CD4-positive, alpha-beta T cell treated with Interleukin-17A for 1 hour (primary cell): ENCODE data around the gene SLAIN2.
A peak's percentile ranks its signal among the peaks of the same experiment; 100 is the strongest.
"Not testable (repeated sequence)": the region's sequence is repeated elsewhere in the genome, so short reads cannot be mapped to it uniquely, and the experiment has no call there.

Source experiments
- DNase-seq: peaks from one replicate; pipeline ENCODE4 v3.0.0-alpha.2; 2020

The SLAIN2 gene

DNA sequence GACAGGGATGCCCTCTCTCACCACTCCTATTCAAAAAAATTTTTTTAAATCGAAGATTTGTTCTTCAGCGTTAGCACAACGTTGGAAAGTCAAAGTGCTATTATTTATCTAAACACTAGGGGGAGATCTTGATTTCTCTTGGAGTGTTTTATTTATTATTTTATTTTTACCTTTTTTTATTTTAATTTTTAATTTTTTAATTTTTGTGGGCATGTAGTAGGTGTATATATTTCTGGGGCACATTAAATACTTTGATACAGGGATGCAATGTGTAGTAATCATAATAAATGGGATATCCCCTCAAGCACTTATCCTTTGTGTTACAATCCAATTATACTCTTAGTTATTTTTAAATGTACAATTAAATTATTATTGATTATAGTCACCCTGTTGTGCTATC, 104.4 kb downstream of the SLAIN2 start:
- DNase-seq: peak; percentile 33

DNA sequence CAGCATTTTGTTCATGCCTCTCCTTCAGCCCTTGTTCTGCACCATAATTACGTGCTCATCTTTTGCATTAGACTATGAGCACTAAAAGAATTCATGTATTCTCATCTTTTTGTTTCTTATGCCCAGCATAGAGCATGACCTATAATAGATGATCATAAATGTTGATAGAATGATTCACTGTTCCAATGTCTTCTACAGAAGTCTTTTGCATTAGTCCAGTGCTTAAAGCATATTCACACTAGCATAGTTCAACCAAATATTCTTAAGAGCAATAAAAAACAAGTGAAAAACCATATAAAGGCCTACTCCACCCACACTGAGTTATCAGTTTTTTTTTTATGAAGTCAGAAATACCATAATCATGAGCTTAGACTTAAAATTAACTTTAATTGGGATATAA, 105.3 kb downstream of the SLAIN2 start:
- DNase-seq: no peak

DNA sequence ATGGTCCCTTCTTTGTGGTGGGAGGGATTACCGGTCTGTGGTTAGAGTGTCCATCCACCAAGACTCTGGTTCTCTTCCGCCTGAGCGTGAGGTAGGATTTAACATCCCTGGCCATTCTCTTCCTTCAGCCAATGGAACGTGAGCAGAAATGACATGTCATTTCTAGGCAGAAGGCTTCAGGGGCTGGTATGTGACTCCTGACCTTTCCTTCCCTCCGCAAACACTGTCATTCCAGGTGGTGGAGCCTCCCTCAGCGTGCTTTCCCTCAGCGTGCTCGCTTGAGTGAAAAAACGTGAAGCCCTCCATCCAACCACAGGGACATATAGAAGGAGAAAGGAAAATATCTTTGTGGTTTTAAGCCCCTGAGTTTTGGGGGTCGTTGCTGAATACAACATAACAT, 107.8 kb downstream of the SLAIN2 start:
- DNase-seq: no peak

DNA sequence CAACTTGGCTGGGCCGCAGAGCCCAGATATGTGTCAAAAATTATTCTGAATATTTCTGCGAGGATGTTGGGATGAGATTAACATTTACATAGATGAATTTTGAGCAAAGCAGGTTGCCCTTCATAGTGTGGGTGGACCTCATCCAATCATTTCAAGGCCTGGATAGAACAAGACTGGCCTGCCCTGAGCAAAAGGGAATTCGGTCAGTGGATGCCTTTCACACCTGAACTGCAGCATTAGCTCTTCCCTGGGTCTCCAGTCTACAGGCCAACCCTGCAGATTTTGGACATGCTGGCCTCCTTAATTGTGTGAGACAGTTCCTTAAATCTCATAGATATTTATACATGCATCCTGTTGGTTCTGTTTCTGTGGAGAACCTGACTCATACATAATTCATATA, 109.4 kb downstream of the SLAIN2 start:
- no peak for DNase-seq

DNA sequence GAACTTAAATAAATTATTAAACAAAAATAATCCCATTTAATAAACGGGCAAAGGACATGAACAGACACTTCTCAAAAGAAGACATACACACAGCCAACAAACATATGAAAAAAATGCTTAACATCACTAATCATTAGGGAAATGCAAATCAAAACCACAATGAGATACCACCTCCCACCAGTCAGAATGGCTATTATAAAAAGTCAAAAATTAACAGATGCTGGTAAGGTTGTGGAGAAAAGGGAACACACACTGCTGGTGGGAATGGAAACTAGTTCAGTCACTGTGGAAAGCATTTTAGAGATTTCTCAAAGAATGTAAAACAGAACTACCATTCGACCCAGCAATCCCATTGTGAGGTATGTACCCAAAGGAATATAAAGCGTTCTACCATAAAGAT, 110.3 kb downstream of the SLAIN2 start:
- DNase-seq: not testable (repeated sequence)

DNA sequence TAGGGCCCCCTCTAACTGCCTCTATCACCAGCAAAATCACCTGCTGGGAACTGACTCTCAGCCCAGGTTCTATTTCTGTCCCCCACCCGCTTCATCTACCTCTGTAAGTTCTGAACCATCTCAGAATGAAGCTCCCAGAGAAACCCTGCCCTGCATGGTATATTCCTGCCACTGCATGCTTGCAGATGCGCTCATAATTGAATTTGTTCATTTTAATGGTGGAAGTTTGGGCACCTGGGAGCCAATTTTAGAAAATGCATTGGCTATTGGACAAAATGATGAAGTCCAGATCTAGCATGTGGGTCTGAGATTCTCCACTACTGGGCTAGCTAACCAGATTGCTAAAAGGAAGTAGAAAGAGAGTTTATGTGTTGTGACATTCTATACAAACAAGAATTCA, 113.3 kb downstream of the SLAIN2 start:
- DNase-seq: no peak

DNA sequence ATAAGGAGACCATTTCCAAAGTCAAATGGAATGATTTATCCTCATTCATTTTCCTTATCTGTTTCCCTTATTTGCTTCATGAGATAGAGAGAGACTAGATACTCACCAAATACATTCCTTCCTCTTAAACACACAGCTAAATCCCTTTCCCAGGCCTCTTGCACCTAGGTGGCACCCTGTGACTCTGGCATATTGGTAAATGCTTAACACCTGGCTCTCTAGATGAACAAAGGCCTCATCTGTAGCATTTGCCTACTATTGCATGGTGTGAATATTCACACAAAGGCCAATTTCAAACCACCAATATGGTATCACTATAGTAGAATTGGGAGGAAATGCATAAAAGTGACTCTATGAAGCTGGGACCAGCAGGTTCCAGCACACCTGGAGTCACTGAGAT, 119.7 kb downstream of the SLAIN2 start:
- no peak for DNase-seq

DNA sequence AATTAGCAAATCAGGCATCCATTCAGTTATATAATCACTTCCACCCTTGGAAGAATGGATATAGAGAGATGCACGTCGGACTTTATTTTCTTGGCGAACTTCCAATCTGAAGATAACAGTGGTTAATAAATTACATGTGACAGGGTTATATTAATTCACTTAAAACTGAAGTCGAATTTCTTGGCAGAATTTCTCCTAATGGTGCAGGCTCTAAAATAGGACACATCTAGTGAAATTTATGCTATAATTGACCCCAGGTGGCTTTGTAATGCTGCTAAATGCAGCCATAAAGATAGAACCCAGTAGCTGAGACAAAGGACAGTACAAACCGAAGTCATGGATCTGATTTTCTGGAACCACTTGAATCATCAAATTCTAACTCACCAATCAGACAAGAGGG, 121.0 kb downstream of the SLAIN2 start:
- no peak for DNase-seq

DNA sequence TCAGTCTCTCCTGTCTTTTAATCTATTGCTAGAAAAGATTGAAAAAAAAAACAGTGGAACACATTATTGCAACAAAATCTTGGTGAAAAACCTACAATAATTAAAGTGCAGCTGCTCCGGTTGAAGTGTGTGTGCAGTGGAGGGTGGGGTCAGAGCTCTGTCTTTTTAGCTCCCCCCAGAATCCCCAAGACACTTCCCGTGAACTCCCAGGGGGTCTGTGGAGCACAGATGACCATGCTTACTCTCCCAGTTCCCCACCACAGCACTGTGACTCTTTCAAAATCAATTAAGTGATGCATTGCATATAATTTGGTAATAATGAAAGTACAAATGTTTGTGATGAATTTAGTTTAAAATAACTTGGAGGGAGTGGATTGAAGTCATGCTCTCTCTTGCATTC, 126.1 kb downstream of the SLAIN2 start:
- no peak for DNase-seq

DNA sequence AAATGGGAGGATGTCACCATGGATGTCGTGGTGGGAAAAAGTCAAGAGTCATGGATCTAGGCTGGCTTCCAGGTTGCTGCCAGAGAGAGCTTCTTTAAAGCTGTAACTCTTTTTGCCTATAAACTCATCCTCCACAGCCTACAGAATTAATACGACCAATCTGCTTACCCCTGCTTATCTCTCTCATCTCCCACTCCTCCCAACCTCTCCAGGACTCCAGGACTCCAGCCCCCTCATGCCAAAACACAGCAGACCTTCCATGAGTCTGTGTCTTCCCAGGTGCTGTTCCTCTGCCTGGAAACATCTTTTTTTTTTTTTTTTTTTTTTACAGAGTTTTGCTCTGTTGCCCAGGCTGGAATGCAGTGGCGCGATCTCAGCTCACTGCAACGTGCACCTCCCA, 126.6 kb downstream of the SLAIN2 start:
- no peak for DNase-seq

DNA sequence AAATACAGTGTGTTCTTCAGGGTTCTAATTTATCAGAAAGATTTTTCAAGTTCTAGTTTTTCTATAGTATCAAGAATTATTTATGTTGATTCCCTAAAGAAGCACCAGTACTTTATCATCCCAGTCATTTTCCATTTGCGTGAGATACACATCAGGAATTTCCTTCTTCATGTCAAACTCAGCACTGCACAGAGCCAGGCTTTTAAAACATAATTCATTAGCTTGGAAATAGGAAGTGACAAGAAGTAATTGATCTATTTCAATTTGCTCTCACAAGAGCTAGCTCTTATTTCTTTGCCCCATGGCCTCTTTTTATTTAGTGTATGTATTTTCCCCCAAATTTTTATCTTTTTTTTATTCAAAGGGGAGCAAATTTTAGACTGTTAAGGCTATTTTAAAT, 128.8 kb downstream of the SLAIN2 start:
- no peak for DNase-seq

DNA sequence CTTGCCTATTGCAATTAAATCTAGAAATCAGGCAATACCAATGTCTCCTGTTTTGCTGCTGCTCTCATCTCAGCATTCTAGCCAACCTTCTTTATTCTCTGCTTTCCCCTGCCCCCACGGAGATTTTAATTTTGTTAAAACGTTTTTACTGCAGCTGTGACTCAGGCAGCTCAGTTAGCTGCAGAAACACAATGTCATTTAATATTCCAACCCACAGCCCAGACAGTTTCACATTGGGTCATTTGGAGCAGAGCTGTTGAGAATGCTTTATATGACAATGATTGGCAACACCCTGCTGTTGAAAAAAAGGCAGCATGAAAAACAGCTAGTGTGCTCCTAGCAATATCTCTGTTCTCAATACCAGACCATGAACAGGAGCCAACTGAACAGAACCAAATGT, 129.2 kb downstream of the SLAIN2 start:
- DNase-seq: no peak

DNA sequence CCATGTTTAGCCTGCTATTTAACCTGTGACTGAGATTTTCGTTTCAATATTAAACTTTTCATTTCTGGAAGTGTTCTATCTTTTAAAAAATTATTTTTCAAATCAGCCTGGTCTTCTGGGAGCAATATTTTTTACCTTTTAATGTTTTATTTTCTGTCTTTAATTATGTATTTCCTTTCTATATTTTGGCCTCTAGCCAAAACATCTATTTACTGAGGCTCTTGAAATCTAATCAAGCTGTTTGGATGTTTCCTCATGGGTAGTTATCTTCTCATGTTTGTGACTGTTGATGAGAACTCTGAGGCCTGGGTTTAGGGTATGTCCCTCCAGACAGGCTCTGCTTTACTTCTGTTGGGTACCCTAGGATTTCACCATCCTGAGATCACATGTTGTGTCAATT, 131.5 kb downstream of the SLAIN2 start:
- no peak for DNase-seq

DNA sequence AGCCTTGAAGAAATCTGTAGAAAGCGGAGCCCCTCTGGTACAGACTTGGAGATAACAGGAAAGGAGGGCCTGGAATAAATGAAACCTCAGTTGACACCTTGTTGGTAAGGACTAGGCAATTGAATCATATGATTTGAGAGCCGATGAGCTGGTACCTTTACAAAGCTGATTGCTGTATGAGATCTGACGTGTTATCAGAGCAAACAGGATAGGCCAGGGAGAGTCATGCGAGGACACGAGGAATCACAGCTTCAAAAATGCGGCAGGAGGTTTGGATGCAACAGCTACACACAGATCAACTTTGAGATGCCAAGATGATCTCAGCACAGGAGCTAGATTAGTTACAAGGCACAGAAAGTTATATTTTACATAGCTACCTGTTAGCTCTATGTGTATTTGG, 134.4 kb downstream of the SLAIN2 start:
- no peak for DNase-seq
